SKM-1 treated with dmso at 0.1 percent for 144 hours (cell line): ENCODE results near the gene LCN12.
A peak's percentile ranks its signal among the peaks of the same experiment; 100 is the strongest.

Source experiments
- DNase-seq: peaks from one replicate; lab custom pipeline; 2025; ENCODE audit not compliant: unreplicated experiment; lab: John Stamatoyannopoulos, UW

The LCN12 gene

GRCh38 chr9:136972335-136972734 is 20.3 kb downstream of the LCN12 start:
- DNase-seq: no peak

- DNase-seq: no peak
These were observed 20.7 kb downstream of the LCN12 start for GRCh38 chr9:136972743-136973142.

GRCh38 chr9:136973618-136974617 is 21.8 kb downstream of the LCN12 start:
- DNase-seq: no peak

GRCh38 chr9:136974817-136975535 is 22.9 kb downstream of the LCN12 start:
- DNase-seq: no peak

GRCh38 chr9:136975644-136976043 is 23.6 kb downstream of the LCN12 start:
- DNase-seq: no peak

GRCh38 chr9:136977223-136977622 is 25.1 kb downstream of the LCN12 start, which contains the start of gene PTGDS:
Gene PTGDS, plus strand, starts transcription at chr9:136977504. Its CDS starts 75 bp downstream, at chr9:136977579.
- no peak for DNase-seq

- no peak for DNase-seq
These were observed 25.6 kb downstream of the LCN12 start for GRCh38 chr9:136977649-136978072.

- DNase-seq: peak; percentile 27
These were observed 26.2 kb downstream of the LCN12 start for GRCh38 chr9:136978073-136978864.

GRCh38 chr9:136978865-136979544 is 26.9 kb downstream of the LCN12 start:
- DNase-seq: no peak

- no peak for DNase-seq
These were observed 27.9 kb downstream of the LCN12 start for GRCh38 chr9:136979769-136980587.

GRCh38 chr9:136980669-136981478 is 28.8 kb downstream of the LCN12 start:
- no peak for DNase-seq

GRCh38 chr9:136981588-136982231 is 29.6 kb downstream of the LCN12 start:
- no peak for DNase-seq

GRCh38 chr9:136982232-136983051 is 30.4 kb downstream of the LCN12 start, which contains the start of gene LCNL1:
Gene LCNL1, plus strand, starts transcription at chr9:136982993. Its CDS starts 594 bp downstream, at chr9:136983587.
- DNase-seq: no peak

- no peak for DNase-seq
These were observed 31.1 kb downstream of the LCN12 start for GRCh38 chr9:136983167-136983566.

- DNase-seq: no peak
These were observed 31.7 kb downstream of the LCN12 start for GRCh38 chr9:136983656-136984314.

GRCh38 chr9:136984464-136985026 is 32.5 kb downstream of the LCN12 start:
- no peak for DNase-seq
